ENCODE data around the gene VASH1.
A peak's percentile ranks its signal among the peaks of the same experiment; 100 is the strongest.
"Not testable (repeated sequence)": the region's sequence is repeated elsewhere in the genome, so short reads cannot be mapped to it uniquely, and the experiment has no call there.

VASH1 gene

DNA sequence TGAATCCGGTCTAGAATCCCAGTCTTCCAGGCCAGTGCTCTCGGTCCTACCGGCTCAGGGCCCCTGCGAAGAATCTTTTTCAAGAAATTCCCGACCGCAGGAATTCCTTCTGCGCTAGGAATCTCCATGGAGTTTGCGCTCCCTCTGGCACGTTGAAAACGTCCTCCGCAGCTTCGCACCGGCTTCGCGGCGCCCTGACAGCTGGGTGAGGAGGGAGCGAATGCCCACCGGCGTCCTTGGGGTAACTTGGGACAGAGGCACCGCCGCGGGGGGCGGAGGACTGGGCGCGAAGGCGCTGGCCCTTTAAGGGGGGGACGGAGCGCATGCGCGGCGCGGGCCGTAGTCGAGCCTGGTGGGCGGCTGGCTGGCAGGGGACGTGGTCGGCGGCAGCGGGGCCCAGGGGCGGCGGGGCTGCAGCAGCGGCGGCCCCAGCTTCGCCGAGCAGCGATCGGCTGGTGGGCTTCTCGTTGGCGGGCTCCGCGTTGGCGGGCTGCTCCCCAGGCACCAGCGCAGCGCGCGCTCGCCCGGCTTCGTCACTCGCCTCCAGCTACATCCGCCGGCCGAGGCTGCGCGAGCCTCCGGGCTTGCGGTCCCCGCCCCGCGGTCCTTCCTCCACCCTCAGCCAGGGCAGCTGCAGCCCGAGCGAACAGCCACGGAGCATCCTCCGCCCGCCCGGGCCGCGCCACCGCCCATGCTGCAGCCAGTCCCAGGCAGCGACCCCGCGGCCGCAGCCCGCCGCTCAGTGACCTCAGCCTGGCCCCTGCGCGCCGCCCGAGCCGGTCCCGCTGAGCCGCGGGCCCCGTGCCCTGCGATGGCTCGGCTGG lies at the start of gene VASH1:
TSS of gene VASH1 (plus strand) at position 333 of the 824 bp plus-strand sequence. CDS start 1,354 bp downstream, outside the sequence.
- peak; percentile 34 to 61 for DNase-seq

DNA sequence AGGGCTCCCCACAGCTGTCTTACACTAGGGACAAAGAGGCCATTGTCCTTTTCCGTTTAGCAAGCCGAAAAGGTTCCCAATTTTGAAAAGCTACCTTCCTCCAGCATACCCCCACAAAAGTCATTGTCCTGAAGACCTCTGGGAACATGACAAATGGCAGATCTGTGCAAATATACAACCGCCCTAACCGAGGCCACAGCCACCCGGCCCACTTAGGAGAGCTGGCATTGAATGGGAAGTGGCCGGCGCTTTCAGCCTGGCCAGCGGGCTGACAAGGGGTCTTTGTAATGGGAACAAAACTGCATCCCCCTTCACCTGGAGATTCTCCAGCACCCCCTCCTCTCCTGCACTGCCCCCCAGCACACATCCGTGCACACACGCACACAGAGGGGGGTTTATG lies 48.1 kb upstream of the VASH1 start:
- no peak for DNase-seq

DNA sequence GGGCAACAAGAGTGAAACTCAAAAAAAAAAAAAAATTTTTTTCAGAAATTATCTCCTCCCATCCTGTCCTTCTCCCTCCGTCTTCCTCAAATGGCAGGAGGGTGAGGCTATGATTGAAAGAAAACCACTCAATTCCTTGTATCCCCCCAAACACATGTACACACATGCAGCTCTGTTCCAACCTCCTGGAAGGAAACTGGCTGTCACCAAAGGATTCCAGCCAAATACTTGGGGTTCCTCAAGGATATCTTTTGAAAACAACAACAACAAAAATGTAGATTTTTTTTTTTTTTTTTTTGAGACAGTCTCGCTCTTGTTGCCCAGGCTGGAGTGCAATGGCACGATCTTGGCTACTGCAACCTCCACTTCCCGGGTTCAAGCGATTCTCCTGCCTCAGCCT lies 46.8 kb upstream of the VASH1 start:
- DNase-seq: no peak

DNA sequence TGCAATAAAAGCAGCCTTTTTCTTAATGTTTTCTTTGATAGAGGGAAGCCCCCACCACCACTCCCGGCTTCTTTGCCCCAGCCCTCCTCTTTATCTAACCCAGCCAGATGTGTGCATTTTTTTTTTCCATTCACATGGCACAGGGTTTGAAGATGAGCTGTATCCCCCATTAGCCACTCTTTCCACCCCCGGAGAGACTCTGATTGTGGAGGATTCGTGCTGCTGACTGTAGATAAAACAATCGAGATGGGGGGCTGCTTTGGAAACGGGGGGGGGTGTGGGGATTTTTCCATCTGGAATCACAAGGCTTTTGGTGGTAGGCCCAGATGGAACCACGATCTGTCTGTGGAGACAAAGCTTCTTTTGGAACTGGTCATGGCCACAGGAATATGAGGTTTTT lies 46.2 kb upstream of the VASH1 start:
- DNase-seq: no peak

DNA sequence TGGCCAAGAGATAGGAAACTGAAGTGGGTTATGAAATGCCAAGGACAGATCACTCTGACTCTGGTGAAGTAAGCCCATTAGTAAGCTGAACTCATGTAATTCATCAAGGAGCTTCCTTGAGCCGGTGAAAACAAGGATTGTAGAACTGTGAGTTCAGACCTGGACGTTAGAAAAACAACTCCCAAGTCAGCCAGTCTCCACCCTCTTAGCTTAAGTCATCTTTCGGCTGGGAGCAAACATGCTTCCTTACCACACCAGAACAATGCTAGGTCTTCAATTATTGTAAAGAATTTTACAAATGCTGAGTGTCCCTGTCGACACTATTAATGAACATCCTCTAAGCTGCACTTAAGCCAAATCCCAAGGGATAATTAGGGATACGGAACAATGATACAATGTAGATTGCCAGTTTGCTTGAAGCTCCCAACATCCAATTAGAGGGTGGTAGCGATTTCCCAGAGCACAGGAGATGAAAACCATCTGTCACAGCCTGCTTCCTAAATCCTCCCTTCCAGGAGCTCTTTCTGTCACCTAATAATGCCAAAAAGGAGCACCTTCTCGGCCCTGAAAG lies 45.7 kb upstream of the VASH1 start:
- DNase-seq: no peak

DNA sequence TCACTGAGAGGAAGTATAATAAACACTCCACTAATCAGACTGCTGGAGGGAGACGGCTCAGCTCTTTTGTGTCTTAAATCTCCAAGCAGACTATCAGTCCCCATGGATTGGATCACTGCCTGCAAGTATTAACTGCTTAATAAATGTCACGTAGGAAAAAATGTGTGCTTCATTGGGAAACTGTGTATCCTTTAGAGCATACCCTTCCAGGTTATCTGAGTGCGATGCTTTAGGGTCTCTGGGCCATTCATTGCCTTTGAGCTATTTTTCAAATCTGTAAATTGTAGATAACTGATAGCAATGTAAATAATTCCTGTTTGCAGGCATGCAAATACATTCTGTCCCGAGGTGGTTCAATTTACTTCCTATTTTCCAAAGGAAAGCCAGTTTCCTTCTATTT lies 45.0 kb upstream of the VASH1 start:
- no peak for DNase-seq

DNA sequence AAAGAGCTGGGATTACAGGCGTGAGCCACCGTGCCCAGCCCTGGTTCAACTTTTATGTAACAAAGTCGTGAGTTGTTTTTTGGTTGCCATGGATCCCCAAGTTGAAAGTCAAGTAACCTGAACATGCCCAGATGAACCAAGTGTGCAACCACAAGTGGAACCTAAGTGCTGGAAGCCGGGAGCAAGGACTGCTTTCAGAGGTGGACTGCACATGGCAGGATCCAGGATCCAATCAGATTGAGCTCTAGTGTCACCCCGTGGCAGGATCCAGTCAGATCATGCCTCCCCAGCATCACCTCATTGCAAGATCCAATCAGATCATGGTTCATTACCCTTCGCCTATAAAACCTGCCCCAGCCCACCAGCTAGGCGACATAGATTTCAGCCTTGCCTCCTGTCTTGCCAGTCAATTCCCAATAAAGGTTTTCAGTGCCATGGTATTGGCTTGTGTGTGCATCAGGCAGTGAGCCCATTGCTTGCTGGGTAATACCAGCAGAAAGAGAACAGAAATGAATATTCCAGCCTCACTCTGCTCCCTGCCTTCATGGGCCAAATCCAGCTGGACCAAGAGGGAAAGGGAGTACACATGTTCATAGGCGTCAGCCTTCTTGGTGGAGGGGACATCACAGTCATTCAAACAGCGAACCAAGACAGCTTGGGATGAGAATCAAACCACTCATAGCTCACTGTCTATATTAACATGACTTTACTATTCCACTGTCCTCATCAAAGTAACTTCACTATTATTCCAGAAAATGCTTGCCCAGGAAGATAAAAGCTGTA lies 43.6 kb upstream of the VASH1 start:
- no peak for DNase-seq

DNA sequence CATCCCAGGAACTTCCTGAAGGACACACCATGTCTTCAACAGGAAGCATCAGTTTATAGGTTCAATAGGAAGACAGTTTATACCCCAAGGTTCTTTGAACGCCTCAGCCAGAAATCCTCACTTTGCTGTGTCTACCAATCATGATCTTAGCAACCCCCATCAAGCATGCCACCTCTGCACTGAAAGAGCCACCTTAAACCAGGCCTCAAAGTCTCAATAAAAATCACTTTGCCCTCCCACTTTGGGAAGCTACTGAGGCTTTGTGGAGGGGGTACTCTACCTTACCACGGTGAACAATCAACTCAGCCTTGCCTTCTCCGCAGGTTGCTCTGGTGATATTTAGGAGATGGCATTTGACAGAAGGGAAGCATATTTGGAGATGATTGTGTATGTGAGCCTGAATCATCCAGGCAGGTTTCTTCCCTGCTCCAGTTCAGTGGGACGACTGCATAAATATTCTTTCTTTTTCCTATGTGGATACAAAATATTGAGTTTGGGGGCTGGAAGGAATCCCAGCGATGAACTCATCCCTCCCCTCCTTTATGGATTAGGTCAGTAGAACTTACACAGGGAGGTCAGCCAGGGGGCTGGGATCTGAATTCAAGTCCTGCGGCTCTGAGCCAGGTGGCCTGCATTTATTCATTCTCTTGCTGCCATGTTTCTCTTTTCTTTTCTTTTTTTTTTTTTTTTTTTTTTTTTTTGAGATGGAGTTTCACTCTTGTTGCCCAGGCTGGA lies 42.8 kb upstream of the VASH1 start:
- DNase-seq: no peak

DNA sequence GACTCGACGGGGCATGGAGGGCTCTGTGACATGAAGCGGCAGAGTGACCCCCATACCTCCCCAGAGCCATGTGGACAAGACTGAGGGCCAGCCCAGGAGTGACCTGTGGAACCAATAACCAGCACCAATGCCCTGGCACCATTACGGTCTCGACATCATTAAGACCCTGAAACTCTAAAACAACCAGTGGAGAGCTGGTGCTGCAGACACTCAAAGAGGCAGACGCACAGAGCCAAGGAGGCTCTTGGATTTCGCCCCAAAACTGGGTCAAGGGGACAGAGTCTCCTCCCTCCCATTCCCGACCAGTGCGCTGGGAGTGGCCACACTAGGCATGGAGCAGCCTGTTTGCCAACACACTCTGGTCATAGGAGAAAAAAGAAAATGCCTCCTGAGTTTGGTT lies 41.6 kb upstream of the VASH1 start:
- no peak for DNase-seq

DNA sequence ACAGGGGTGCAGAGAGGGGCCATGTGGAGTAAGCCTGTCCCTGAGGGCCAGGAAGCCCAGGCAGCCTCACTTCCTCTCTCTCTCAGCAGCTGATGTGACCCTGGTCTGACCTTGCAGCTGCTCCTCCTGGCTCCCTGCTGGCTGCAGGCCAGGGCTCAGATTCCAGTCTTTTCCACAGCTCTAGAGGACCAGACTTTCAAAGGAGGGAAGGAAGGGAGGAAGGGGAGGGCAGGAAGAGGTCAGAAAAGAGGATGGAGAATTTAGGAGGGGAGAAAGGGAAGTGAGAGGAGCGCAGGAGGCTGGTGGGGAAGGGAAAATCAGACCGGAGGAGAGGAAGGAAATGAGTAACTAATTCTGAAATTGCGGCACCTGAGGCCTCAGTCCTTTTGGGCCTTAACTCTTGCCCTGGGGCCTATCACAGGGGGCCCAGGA lies 40.9 kb upstream of the VASH1 start:
- peak; percentile 66 to 72 for DNase-seq

DNA sequence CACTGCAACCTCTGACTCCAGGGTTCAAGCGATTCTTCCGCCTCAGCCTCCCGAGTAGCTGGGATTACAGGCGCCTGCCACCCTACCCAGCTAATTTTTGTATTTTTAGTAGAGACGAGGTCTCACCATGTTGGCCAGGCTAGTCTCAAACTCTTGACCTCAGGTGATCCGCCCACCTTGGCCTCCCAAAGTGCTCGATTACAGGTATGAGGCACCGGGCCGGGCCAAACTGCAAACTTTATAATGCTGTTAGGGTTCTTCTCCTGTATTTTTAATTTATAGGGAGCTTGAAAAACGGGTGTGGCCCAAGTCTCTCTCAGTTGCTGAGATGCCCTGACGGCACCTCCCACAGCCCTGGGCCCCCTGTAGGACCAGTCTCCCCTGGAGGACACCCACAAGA lies 39.8 kb upstream of the VASH1 start:
- DNase-seq: not testable (repeated sequence)

DNA sequence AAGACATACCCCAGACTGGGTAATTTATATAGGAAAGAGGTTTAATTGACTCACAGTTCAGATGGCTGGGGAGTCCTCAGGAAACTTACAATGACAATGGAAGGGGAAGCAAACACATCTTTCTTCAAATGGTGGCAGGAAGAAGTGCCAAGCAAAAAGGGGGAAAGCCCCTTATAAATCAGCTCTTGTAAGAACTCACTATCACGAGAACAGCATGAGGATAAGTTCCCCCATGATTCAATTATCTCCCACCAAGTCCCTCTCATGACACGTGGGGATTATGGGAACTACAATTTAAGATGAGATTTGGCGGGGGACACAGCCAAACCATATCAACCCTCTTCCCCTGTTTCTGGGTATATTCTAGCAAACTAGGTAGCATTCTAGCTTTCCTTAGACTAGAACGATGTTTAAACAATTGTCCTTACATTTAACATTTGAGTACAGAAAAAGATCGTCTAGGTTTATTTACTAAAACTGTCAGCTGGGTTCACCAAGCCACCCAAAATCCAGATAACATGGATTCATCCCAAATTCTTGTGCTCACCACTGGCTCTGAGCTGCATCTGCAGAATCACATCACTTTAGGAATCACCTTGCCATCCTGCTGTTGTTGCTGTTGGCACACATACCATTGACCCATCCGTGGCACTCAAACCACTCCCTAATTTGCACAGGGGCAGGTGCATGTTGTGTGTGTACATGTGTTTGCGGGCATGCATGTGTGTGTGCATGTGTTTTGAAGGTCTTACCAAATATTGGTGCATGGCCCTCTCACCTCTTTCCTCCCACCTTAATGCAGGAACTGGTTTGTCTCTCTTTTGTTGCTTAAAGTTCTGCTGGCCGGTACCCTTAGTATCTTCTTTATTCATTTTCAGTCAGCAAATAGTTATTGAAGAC lies 36.4 kb upstream of the VASH1 start:
- DNase-seq: no peak

DNA sequence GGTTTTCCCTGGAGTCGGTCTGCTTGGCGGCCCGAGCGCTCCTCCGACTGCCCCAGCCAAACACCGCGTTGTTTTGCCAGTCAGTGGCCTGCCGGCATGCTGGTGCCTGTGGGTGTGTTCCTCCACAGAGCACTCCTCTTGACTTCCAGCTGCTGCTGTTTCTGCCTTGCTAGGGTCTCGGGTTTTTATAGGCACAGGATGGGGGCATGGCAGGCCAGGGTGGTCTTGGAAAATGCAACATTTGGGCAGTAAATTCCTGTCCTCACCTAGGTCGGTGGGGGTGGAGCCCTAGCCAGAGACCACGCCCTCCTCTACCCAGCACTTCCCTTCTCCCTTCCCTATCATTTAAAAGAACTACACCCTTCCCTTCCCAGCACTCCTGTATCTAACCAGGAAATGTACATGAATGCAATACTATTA lies 34.7 kb upstream of the VASH1 start:
- DNase-seq: no peak

DNA sequence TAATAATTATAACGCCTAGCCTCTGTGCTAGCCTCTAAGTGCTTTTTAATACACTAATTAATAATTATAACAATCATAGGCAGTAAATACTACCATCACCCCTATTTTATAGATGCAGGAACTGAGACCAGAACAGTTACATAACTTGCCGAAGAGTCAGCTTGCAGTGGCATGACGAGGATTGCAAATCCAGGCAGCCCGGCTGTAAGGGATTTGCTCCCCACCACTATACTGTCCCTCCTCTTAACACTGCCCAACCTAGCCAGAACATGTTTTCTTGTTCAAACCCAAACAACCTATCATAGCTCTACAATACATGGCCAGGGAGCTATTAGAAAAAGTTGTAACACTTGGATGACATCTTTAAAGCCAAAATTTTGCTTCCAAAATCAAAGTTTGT lies 33.9 kb upstream of the VASH1 start:
- no peak for DNase-seq

DNA sequence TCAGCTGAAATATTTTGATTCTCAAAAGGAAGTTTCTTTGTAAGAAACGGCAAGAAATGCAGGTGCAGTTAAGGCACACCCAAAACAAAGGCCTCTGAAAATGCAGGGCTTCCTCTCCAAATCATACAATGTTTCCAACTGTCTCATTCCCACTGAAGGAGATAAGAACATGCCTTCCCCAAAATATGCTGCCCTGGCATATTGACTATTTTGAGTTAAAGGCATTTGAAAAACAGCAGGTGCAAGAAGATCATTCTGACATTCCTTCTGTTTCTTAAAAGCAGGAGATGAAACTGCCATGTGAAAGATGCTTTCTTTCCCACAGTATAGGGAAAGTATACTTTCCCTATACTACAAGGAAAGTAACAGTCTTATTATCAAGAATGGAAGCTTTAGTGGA lies 33.4 kb upstream of the VASH1 start:
- no peak for DNase-seq

DNA sequence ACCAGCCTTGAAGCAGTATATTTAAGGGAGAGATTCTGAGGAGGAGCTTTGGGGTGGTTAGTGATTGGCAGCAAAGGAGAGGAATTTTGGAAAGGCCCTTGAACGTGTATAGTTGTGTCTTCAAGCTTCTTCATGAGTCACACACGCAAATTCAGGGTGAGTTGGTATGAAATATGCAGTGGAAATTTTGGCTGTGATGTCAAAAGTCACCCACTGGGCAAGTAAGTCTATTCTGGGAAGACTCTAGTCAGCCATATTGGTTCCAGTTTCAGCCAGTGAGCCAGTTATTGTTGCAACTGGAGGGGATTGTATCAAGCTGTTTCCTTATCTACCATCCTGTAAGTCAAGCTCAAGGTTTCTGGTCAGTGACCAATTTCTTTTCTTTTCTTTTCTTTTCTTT lies 32.0 kb upstream of the VASH1 start:
- DNase-seq: no peak

DNA sequence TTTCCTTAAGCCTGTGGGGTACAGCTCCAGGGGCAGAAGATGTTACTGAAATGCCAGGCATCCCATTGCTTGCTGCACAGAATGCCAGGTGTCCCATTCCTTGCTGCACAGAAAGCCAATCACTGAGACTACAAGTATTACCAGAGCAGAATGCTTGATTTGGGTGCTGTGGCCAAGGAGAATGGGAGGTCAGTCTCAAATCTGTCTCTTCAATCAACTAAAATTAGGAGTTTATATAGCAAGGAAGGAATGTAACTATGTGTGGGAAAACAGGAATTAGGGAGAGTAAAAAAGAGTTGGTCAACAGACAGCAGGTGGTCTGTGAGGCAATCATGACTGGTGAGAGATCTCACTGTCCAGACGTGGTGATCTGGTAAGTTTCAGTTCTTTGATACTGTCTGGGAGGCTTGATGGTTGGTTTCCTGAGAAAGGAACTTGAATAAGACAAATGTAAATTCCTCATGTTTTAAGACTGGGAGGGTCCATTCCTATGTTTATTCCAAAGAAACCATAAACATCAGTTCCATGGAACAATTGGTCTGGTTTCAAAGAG lies 31.2 kb upstream of the VASH1 start:
- DNase-seq: no peak

DNA sequence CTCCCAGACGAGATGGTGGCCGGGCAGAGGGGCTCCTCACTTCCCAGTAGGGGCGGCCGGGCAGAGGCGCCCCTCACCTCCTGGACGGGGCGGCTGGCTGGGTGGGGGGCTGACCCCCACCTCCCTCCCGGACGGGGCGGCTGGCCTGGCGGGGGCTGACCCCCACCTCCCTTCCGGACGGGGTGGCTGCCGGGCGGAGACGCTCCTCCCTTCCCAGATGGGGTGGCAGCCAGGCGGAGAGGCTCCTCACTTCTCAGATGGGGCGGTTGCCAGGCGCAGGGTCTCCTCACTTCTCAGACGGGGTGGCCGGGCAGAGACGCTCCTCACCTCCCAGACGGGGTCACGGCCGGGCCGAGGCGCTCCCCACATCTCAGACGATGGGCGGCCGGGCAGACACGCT lies 26.8 kb upstream of the VASH1 start:
- DNase-seq: not testable (repeated sequence)

DNA sequence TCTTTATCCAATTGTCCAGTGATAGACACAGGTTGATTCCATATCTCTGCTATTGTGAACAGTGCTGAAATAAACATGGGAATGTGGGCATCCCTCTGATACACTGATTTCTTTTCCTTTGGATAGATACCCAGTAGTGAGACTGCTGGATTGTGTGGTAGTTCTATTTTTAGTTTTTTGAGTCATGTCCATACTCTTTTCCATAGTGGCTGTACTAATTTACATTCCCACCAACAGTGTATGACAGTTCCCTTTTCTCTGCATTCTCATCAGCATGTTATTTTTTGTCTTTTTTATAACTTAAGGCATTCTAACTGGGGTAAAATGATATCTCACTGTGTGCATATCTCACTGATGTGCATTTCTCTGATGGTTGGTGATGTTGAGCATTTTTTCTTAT lies 24.8 kb upstream of the VASH1 start:
- DNase-seq: no peak

DNA sequence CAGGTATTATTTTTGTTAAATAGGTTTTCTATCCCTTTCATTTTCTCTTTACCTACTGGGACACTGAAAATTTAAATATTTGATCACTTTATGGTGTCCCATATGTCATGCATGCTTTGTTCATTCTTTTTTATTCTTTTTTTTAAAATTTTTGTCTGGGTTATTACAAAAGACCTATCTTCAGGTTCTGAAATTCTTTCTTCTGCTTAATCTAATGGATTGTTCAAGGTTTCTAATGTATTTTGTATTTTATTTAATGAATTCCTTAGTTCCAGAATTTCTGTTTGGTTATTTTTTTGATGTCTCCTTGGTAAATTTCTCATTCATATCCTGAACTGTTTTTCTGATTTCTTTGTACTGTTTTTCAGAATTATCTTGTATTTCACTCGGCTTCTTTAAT lies 20.2 kb upstream of the VASH1 start:
- DNase-seq: no peak

DNA sequence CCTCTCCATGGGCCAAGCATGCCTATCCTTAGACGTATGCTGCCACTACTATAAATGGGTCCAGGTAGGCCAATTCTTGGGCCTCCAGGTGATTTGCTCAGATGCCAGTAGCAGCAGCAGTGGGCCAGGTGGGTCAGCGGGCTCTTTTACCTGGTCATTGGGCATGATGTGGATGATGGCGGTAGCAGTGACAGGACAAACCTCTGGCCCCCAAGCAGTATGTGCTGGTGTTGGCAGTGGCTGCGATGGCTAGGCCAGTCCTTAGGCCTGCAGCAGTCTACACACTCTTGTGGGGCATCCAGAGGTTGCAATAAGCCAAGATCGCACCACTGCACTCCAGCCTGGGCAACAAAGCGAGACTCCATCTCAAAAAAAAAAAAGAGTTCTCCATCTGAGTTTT lies 19.1 kb upstream of the VASH1 start:
- no peak for DNase-seq

DNA sequence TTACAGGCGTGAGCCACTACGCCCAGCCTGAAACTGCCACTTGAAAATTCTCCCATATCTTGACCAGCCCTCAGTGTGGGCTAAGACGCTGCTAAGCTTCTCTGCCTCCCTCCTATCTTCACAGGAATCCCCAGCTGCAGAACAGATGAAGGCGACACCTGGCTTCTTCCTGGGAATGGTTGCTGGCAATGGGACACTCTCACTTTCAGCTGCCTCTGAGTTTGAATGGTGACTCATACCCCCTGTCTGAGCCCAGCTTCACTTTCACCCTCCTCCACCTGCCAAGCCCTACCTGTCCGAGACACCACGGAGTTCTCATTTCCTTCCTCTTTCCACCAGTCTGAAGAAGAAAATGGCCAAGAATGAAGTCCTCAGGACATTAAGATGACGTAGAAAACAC lies 18.3 kb upstream of the VASH1 start:
- peak; percentile 71 to 78 for DNase-seq

All from Kasumi-1 (cell line).